Globus pallidus (tissue), 1 donor: ENCODE results near the gene SOBP.
"Not testable (repeated sequence)": the region's sequence is repeated elsewhere in the genome, so short reads cannot be mapped to it uniquely, and the experiment has no call there.

Source experiments
- DNase-seq: peaks from one replicate; pipeline ENCODE4 v3.0.0-alpha.2; 2015; ENCODE audit warnings: low spot score

The SOBP gene

DNA sequence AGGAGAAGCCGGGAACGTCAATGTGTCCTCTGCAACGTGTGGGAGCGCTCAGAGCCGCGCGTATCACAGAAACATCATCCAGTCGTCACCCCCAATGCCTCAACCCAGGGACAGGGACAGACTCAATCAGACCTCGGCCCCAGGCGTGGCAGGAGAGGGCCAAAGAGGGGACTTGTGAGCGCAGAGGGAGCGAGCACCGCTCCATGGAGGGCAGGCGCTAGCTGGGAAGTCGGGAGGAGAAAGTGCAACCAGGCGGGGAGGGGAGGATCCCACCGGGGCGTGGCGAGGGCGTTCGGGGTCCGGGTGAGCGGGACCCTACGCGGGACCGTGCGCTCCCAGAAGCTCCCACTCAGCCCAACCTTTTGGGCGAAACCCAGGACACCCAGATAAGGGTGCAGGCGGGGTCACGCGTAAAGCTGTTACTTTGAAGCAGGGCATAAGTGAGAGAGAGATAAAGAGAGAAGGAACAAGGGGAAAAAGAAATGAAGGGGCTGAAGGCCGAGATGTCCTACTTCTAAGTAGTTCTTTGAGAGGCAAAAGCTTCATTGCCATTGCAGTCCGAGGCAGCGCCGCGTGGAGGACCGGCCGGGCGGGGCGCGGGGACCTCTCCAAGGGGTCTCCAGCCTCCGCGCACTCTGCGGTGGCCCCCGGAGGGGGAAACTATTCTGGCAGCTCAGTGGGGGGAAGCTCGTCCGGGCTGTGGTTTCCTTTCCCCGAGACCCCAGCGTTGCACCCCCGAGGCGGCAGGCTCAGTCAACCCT is 862 bp upstream of the SOBP start:
- DNase-seq, result peak; percentile 51

DNA sequence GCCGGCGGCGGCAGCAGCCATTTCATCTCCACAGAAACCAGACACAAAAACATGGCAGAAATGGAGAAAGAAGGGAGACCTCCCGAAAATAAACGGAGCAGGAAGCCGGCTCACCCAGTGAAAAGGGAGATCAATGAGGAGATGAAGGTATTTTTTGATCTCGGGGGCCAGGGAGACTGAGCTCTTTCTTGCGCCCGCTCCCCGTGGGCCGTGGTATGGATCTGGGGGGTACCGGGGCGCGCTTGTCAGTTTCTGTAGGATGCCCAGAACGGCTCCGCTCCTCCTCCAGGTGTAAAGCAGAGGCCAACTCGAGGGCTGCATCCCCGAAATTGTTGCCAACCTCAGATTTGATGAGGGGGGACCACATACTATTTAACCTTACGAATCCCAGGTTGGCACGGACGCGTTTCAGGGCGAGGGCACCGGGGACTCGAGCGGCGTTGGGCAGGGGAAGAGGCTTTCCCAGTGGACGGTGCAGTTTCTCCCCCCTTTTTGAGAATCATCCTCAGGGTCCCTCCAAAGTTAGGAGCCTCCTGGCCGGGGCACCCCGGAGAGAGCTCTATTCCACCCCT is 735 bp downstream of the SOBP start:
- peak; percentile 54 for DNase-seq

DNA sequence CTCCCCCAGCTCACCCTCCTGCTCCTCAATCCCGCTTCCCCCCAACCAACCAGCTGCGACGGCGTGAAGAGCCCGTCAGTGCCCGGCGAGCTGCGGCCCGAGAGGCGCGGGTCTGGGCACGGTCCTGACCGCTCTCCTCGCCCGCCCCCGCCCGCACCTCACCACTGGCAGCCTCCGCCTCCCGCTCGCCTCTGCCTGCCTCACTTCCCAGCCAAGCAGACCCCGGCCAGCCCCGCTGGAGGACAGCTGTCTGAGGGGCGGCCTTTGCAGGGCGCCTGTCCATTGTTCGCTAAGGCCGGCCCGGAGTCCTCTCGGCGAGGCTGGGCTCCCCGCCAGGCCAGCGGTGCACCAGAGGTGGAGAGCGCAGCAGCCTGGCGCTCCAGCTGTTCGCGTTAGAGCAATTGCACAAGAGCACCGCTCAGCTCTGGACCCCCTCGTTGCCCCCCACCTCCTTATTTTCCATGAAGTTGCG is 1.3 kb downstream of the SOBP start:
- peak; percentile 71 for DNase-seq

GRCh38 chr6:107491760-107492660 is 2.1 kb downstream of the SOBP start:
- peak; percentile 88 for DNase-seq

GRCh38 chr6:107493158-107494057 is 3.5 kb downstream of the SOBP start:
- peak; percentile 84 for DNase-seq

- peak; percentile 50 for DNase-seq
Observed at GRCh38 chr6:107495196-107495643, 5.3 kb downstream of the SOBP start.

DNA sequence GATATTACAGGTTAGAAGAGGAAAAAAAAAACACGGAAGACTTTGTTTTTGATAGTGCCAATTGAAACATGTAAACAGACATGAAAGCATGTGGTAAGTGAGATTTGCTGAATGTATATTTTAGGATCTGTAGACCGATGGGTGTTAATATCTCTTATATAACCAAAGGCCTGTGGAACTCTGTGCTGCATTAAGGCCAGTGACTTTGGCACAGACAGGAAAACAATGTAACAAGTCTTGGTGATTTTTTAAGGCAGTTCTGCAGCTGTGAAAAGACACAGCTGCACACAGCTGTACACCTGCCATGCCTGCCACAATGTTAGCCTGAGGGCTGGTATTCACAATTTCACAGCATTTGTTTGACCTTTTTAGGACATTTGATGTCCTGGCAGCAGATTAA is 6.1 kb downstream of the SOBP start:
- peak; percentile 41 for DNase-seq

DNA sequence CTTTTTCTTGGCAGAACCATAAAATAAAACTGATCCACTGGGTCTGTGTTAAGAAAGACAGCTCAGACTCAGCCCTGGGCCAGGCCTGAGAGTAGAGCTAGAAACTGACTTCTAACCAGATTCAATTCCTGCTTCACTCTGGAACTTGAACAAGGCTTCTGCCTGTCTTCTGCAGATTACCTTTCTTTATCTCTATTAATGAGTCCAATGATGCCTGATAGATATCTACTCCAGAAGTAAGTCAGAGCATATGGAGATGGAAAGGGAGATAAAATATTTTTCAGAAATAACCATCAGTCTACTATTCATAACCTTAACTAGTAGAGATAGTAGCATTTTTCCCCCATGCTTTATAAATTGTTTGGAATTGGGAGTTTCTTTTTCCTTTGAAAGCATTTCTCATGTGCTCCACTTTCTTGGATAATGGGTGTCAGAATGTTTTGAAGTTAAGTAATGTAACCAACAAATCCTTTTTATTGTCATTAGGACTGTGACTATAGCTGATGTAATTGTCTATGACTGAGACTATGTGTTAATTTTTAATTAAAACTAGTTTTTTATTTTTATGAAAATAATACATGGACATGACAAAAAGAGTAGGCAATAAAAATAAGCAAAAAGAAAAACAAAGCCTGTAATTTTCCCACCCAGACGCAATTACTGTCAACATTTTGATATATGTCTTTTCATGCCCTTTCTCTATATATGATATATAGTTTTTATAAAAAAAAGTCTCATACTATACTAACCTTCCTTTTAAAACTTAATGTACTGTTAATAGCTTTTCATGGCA is 7.2 kb downstream of the SOBP start:
- no peak for DNase-seq

GRCh38 chr6:107504270-107505026 is 14.5 kb downstream of the SOBP start:
- no peak for DNase-seq

DNA sequence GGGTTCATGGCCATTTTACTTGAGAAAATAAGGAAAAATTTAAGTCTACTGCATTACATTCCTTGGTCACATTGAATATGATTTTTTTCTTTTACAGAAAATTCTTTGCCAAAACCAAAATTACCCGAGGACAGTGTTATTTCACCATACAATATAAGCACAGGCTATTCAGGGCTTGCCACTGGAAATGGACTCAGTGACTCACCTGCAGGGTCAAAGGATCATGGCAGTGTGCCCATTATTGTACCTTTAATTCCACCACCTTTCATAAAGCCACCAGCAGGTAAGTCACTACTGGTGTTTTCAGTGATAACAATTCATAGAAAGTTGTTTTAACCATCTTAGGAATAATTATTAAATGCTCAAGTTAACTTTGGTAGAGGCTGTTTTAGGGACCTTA is 16.2 kb downstream of the SOBP start:
- DNase-seq, result no peak

GRCh38 chr6:107509506-107509905 is 19.6 kb downstream of the SOBP start:
- DNase-seq, result no peak

GRCh38 chr6:107510108-107510507 is 20.2 kb downstream of the SOBP start:
- no peak for DNase-seq

GRCh38 chr6:107511511-107511993 is 21.6 kb downstream of the SOBP start:
- no peak for DNase-seq

DNA sequence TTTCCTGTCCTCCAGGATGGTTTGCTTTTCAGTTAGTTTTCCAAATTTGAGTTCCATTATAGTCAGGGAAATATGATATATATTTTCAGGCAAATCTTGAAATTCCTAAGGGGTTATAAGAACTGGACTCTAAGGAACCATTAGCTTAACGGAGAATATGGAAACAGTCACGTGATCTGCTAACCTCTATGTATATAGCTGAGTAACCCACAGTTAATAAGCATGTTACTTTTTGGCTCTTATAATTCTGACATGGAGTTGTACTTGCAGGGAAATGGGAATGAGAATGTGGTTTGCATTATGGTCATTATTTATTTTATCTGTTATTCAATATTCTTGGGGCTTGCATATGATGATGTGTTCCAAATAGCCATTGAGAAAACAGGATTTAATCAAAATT is 23.3 kb downstream of the SOBP start:
- DNase-seq, result no peak

DNA sequence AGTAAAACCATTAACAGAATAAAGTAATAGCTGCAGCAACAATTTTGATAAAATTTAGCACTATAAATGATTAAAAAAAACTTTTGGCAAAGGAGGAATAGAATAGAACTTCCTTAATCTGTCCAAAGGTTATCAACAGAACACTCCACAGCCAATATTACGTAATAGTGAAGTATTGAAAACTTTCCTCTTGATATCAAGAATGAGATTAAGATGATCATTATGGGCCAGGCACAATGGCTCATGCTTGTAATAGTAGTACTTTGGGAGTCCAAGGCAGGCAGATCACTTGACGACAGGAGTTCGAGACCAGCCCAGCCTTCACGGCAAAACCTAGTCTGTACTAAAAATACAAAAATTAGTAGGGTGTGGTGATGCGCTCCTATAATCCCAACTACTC is 26.0 kb downstream of the SOBP start:
- DNase-seq, result no peak

DNA sequence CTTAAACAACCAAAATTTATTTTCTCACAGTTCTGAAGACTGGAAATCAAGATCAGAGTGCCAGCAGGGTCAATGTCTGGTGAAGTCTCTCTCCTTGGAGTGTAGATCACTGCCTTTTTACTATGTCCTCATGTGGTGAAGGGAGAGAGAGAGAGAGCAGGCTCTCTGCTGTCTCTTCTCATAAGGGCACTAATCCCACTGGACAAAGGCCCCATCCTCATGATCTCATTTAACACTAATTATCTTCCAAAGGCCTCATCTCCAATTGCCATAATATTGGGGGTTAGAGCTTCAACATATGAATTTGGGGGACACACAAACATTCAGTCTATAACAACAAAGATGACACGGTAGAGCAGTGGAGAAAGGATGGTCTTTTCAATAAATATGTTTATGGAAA is 27.4 kb downstream of the SOBP start:
- no peak for DNase-seq

GRCh38 chr6:107519224-107519623 is 29.3 kb downstream of the SOBP start:
- DNase-seq, result not testable (repeated sequence)

DNA sequence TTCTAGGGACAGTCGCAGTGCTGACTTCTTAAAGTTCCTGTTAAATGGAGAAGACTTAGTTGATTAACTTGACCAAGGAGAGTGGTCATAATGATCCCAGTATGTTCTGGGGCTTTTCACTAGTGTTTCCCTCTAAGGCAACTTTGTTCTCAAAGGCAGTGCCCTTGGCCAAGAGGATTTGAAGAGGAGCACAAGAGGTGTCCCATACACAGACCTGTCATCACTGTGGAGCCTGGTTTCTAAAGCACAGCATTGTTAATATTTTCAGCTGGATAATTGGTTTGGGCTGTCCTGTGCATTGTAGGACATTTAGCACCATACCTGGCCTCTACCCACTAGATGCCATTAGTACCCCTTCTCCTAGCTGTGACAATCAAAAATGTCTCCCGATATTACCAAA is 30.8 kb downstream of the SOBP start:
- not testable (repeated sequence) for DNase-seq

DNA sequence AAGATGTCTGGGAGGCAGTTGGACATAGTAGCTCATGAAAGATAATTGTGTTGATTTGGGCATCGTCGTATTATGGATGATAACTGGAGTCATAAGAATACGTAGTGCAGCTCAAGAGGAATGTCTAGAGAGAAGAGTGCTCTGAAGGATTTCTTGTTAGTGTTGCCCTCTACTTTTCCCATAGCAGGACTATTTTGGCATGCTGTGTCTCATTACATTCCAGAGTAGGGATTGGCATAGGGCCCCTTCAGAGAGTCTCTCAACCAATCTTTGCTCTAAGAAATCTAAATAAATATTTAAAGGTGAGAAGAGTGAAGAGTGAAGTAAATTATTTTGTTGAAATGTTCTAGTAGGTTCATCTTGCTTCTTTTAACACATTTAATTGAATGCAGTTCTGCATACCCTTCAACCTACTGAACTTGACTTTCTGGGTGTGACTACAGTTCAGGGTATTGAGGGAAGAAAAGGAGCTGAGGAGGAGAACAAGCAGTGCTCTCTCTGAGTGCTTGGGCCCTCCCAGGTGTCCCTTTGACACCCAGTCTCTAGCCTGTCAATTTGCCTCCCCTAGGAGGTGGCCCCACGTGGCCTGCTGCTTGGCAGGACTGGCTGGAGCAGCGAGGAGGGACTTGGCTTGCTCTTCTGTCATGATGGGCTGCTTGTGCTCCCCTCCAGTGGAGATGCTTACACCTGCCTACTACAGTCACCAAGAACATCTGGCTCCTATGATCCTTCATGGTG is 33.3 kb downstream of the SOBP start:
- no peak for DNase-seq
